GM23338 (cell line): ENCODE data around the gene CLDN10. TPM values are rescaled to one million over a fixed set of nuclear protein-coding genes. Genes with fewer than 3 reads are reported as not detected.

Experiments
- ATAC-seq: fragments of 200-7000 bp; cut with Tn5 transposase; 3 replicates; pipeline ENCODE4 v1.9.1; 2020
- DNase-seq: peaks from one replicate; pipeline ENCODE4 v3.0.0-alpha.2; 2015; ENCODE audit warnings: low spot score
- H2AFZ ChIP-seq: fragments of 200-600 bp; sonication (generic); 2 replicates; pipeline ENCODE4 v1.8.0; 2016; ENCODE audit warnings: antibody characterized with exemption, mild to moderate bottlenecking, moderate library complexity
- H3F3A ChIP-seq: fragments of 200-600 bp; sonication (generic); replicated peaks from 2 replicates; pipeline ENCODE4 v1.8.0; 2017; ENCODE audit warnings: antibody characterized with exemption, mixed run types, low read depth
- H3K27ac ChIP-seq: fragments of 200-600 bp; sonication (generic); 2 replicates; pipeline ENCODE4 v1.6.1; 2016; ENCODE audit warnings: low read depth
- H3K27me3 ChIP-seq: fragments of 200-600 bp; sonication (generic); 2 replicates; pipeline ENCODE4 v1.8.0; 2016; ENCODE audit warnings: mild to moderate bottlenecking, mixed run types, moderate library complexity; ENCODE audit not compliant: insufficient read depth
- H3K36me3 ChIP-seq: fragments of 200-600 bp; sonication (generic); 2 replicates; pipeline ENCODE4 v1.8.0; 2016; ENCODE audit warnings: mild to moderate bottlenecking; ENCODE audit not compliant: insufficient read depth
- H3K4me1 ChIP-seq: fragments of 200-600 bp; sonication (generic); 2 replicates; pipeline ENCODE4 v1.8.0; 2016; ENCODE audit warnings: mild to moderate bottlenecking, moderate library complexity; ENCODE audit not compliant: insufficient read depth
- H3K4me2 ChIP-seq: fragments of 200-600 bp; sonication (generic); 2 replicates; pipeline ENCODE4 v1.7.1; 2017; ENCODE audit warnings: mixed run types
- H3K4me3 ChIP-seq: fragments of 200-600 bp; sonication (generic); 2 replicates; pipeline ENCODE4 v1.6.1; 2016; ENCODE audit warnings: mixed run types
- H3K79me2 ChIP-seq: fragments of 200-600 bp; sonication (generic); replicated peaks from 2 replicates; pipeline ENCODE4 v1.8.0; 2017; ENCODE audit warnings: mild to moderate bottlenecking; ENCODE audit not compliant: insufficient read depth
- H3K9me2 ChIP-seq: fragments of 200-600 bp; sonication (generic); 2 replicates; pipeline ENCODE4 v1.8.0; 2017; ENCODE audit not compliant: insufficient read depth
- H4K20me1 ChIP-seq: fragments of 200-600 bp; sonication (generic); replicated peaks from 2 replicates; pipeline ENCODE4 v1.8.0; 2017; ENCODE audit warnings: mild to moderate bottlenecking; ENCODE audit not compliant: insufficient read depth
- H3K27ac Mint-ChIP-seq: 2 replicates; pipeline ENCODE4 v1.8.0; 2020; ENCODE audit warnings: inconsistent platforms, mild to moderate bottlenecking, moderate library complexity, mixed read lengths
- H3K27me3 Mint-ChIP-seq: 3 replicates; pipeline ENCODE4 v1.8.0; 2022; ENCODE audit warnings: low read depth, mild to moderate bottlenecking, moderate library complexity, mixed read lengths, inconsistent platforms; ENCODE audit not compliant: insufficient read depth, poor library complexity
- H3K36me3 Mint-ChIP-seq: 3 replicates; pipeline ENCODE4 v1.8.0; 2021; ENCODE audit warnings: low read depth, mild to moderate bottlenecking, inconsistent platforms, moderate library complexity, mixed read lengths
- H3K4me1 Mint-ChIP-seq: 3 replicates; pipeline ENCODE4 v1.8.0; 2020; ENCODE audit warnings: mild to moderate bottlenecking, inconsistent platforms, mixed read lengths
- H3K4me3 Mint-ChIP-seq: 3 replicates; pipeline ENCODE4 v1.8.0; 2021; ENCODE audit warnings: moderate library complexity, mild to moderate bottlenecking, inconsistent platforms, mixed read lengths
- H3K9me3 Mint-ChIP-seq: 3 replicates; pipeline ENCODE4 v1.8.0; 2020; ENCODE audit warnings: moderate library complexity, mild to moderate bottlenecking, inconsistent platforms, mixed read lengths
- EZH2 ChIP-seq: fragments of 200-600 bp; sonication (generic); IDR thresholded peaks from one replicate; pipeline ENCODE4 v1.8.0; 2017; ENCODE audit warnings: antibody characterized with exemption, mild to moderate bottlenecking, low read depth; ENCODE audit not compliant: unreplicated experiment
- EZH2phosphoT487 ChIP-seq: fragments of 200-600 bp; sonication (generic); IDR thresholded peaks from one replicate; pipeline ENCODE4 v1.8.1; 2018; ENCODE audit warnings: antibody characterized with exemption; ENCODE audit not compliant: unreplicated experiment
- JUNB ChIP-seq: IDR thresholded peaks from one replicate; pipeline ENCODE4 v1.6.1; 2016; ENCODE audit warnings: antibody characterized with exemption; ENCODE audit not compliant: unreplicated experiment
- NANOG ChIP-seq: IDR thresholded peaks from 2 replicates; pipeline ENCODE4 v1.6.1; 2016; ENCODE audit warnings: antibody characterized with exemption, borderline replicate concordance
- POLR2AphosphoS5 ChIP-seq: IDR thresholded peaks from 2 replicates; pipeline ENCODE4 v1.6.1; 2016; ENCODE audit warnings: antibody characterized with exemption, low read depth
- ZNF114 ChIP-seq: fragments of 250-450 bp; sonication (Bioruptor Pico); IDR thresholded peaks from 2 replicates; pipeline ENCODE4 v1.5.0; 2020; ENCODE audit warnings: mild to moderate bottlenecking, moderate library complexity
- ZNF331 ChIP-seq: fragments of 250-450 bp; sonication (Bioruptor Pico); IDR thresholded peaks from 2 replicates; pipeline ENCODE4 v1.5.0; 2020; ENCODE audit warnings: low read depth, mild to moderate bottlenecking, moderate library complexity
- polyA plus RNA-seq: library from polyadenylated mRNA; unstranded; fragments of >200 nt; fragmentation: Nextera tagmentation; extraction: Ambion mirVana; gene quantifications from 2 replicates; pipeline ENCODE4 v1.2.1, GENCODE V29; 2016
- total RNA-seq: library from RNA; depleted of rRNA; stranded (reverse); fragments of >200 nt; shearing (Covaris generic); gene quantifications from 2 replicates; pipeline ENCODE4 v1.2.3, GENCODE V29; 2014
- TF ChIP-seq, protein P1 (sequence below): fragments of 250-450 bp; sonication (Bioruptor Pico); IDR thresholded peaks from 2 replicates; pipeline ENCODE4 v1.5.0; 2020; ENCODE audit warnings: mild to moderate bottlenecking, moderate library complexity

Gene CLDN10
- total and polyA plus RNA-seq, 2 experiments from 2014 or later: 34.7 to 65.9 TPM

DNA sequence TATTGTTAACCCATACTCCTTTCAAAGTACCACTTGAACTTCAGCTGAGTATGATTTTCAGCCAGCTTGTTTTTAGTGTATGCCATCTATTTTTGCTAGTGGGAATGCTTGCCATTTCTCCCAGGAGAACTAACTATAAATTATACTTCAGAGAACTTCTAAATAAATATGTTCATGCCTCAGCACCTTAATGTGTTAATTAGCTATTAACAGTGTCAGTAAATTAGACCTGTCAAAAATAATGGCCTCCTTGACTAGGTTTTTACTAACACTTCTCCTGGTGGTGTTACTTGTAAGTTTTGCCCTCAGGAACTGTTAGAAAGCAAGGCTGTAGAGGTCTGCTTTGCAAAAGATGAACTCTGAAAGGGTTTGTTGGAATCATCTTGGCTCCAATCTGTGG is 4.5 kb downstream of the CLDN10 start:
- Mint-ChIP-seq H3K27ac (no peak overlapping the region), H3K9me3 (no peaks in the 10 kb centered on the region)
- no peak for ATAC-seq

More for the DNA sequence above, 4.5 kb downstream of the CLDN10 start:
- peaks cover 31% of the 10 kb centered on the region for H3K4me1 Mint-ChIP-seq
- no peak overlapping the region for H2AFZ ChIP-seq
- H3F3A ChIP-seq: no peaks in the 10 kb centered on the region
- no peak for DNase-seq
- peaks cover 22% of the 10 kb centered on the region for H3K79me2 ChIP-seq
- H3K4me3 ChIP-seq: no peak overlapping the region
- H3K27me3 ChIP-seq: no peaks in the 10 kb centered on the region
- no peaks in the 10 kb centered on the region for H3K27me3 Mint-ChIP-seq
- no peak overlapping the region for H3K27ac ChIP-seq
- H3K9me2 ChIP-seq: no peaks in the 10 kb centered on the region
- H3K36me3 Mint-ChIP-seq: no peaks in the 10 kb centered on the region; the same call in 2 of the 3 replicates
- H3K4me1 ChIP-seq: peaks cover 23% of the 10 kb centered on the region
- H4K20me1 ChIP-seq: no peaks in the 10 kb centered on the region
- H3K4me2 ChIP-seq: peak overlapping the region; percentile 30; the same call in 1 of the 2 replicates
- H3K36me3 ChIP-seq: no peaks in the 10 kb centered on the region
- no peak overlapping the region for H3K4me3 Mint-ChIP-seq
- TF ChIP-seq ZNF114 (CRISPR knock-in tag): no peak
- no peak for TF ChIP-seq POLR2AphosphoS5
- TF ChIP-seq NANOG: no peak
- TF ChIP-seq JUNB: no peak
- no peak for TF ChIP-seq ZNF331
- TF ChIP-seq EZH2phosphoT487: no peak
- TF ChIP-seq, protein P1, sequence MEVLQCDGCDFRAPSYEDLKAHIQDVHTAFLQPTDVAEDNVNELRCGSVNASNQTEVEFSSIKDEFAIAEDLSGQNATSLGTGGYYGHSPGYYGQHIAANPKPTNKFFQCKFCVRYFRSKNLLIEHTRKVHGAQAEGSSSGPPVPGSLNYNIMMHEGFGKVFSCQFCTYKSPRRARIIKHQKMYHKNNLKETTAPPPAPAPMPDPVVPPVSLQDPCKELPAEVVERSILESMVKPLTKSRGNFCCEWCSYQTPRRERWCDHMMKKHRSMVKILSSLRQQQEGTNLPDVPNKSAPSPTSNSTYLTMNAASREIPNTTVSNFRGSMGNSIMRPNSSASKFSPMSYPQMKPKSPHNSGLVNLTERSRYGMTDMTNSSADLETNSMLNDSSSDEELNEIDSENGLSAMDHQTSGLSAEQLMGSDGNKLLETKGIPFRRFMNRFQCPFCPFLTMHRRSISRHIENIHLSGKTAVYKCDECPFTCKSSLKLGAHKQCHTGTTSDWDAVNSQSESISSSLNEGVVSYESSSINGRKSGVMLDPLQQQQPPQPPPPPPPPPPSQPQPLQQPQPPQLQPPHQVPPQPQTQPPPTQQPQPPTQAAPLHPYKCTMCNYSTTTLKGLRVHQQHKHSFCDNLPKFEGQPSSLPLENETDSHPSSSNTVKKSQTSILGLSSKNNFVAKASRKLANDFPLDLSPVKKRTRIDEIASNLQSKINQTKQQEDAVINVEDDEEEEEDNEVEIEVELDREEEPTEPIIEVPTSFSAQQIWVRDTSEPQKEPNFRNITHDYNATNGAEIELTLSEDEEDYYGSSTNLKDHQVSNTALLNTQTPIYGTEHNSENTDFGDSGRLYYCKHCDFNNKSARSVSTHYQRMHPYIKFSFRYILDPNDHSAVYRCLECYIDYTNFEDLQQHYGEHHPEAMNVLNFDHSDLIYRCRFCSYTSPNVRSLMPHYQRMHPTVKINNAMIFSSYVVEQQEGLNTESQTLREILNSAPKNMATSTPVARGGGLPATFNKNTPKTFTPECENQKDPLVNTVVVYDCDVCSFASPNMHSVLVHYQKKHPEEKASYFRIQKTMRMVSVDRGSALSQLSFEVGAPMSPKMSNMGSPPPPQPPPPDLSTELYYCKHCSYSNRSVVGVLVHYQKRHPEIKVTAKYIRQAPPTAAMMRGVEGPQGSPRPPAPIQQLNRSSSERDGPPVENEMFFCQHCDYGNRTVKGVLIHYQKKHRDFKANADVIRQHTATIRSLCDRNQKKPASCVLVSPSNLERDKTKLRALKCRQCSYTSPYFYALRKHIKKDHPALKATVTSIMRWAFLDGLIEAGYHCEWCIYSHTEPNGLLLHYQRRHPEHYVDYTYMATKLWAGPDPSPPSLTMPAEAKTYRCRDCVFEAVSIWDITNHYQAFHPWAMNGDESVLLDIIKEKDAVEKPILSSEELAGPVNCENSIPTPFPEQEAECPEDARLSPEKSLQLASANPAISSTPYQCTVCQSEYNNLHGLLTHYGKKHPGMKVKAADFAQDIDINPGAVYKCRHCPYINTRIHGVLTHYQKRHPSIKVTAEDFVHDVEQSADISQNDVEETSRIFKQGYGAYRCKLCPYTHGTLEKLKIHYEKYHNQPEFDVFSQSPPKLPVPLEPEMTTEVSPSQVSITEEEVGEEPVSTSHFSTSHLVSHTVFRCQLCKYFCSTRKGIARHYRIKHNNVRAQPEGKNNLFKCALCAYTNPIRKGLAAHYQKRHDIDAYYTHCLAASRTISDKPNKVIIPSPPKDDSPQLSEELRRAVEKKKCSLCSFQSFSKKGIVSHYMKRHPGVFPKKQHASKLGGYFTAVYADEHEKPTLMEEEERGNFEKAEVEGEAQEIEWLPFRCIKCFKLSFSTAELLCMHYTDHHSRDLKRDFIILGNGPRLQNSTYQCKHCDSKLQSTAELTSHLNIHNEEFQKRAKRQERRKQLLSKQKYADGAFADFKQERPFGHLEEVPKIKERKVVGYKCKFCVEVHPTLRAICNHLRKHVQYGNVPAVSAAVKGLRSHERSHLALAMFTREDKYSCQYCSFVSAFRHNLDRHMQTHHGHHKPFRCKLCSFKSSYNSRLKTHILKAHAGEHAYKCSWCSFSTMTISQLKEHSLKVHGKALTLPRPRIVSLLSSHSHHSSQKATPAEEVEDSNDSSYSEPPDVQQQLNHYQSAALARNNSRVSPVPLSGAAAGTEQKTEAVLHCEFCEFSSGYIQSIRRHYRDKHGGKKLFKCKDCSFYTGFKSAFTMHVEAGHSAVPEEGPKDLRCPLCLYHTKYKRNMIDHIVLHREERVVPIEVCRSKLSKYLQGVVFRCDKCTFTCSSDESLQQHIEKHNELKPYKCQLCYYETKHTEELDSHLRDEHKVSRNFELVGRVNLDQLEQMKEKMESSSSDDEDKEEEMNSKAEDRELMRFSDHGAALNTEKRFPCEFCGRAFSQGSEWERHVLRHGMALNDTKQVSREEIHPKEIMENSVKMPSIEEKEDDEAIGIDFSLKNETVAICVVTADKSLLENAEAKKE (CRISPR knock-in tag): no peak
- TF ChIP-seq EZH2: no peak
